ENCODE results near the gene BIRC6. TPM values are rescaled to one million over a fixed set of nuclear protein-coding genes. Genes with fewer than 3 reads are reported as not detected.

Gene BIRC6
- polyA plus RNA-seq, 2 of the 4 experiments (the other 2 are of a cell fraction) = 21.0 to 111 TPM

DNA sequence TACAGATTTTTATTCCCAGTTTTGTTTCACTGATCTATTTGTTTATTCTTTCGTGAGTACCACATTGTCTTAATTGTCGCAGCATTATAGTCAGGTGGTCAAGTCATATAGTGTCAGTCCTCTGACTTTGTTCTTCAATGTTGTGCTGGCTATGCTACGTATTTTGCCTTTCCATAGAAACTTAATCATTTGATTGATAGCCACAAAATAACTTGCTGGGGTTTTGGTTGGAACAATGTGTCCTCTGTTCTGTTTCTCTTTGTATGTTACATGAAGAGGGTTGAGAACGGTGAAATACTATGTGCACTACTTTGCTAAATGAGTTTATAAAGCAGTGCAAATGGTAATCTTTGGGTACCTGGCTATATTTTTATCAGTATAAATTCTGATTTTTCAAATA lies 206.1 kb downstream of the BIRC6 start:
- FAIRE-seq = no peak
- ChIA-PET POLR2A (no interaction called here), CTCF (no interaction called here)
- no peak for TF ChIP-seq TP53 (CRISPR knock-in tag; IDR thresholded peaks at IDR 0.05)
- TF ChIP-seq JUNB (IDR thresholded peaks at IDR 0.05) = no peak
- no peak for TF ChIP-seq GATA3 (IDR thresholded peaks at IDR 0.05; ENCODE audit: borderline replicate concordance)
- no peak for TF ChIP-seq ESRRA (IDR thresholded peaks at IDR 0.05; ENCODE audit: borderline replicate concordance, low read length)
- TF ChIP-seq RARB (CRISPR knock-in tag; IDR thresholded peaks at IDR 0.05) = no peak
- no peak for TF ChIP-seq CBX8 (IDR thresholded peaks at IDR 0.05)
- no peak for TF ChIP-seq RNF2 (IDR thresholded peaks at IDR 0.05; ENCODE audit: borderline replicate concordance, low read depth)
- TF ChIP-seq RFX5 (IDR thresholded peaks at IDR 0.05) = no peak
- TF ChIP-seq, protein P1, sequence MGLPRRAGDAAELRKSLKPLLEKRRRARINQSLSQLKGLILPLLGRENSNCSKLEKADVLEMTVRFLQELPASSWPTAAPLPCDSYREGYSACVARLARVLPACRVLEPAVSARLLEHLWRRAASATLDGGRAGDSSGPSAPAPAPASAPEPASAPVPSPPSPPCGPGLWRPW (IDR thresholded peaks at IDR 0.05) = no peak
- TF ChIP-seq NR3C1 (IDR thresholded peaks at IDR 0.05) = no peak
- TF ChIP-seq HOXB5 (CRISPR knock-in tag; IDR thresholded peaks at IDR 0.05) = no peak
- TF ChIP-seq MAFK (IDR thresholded peaks at IDR 0.05; ENCODE audit: partially characterized antibody) = no peak
- no peak for TF ChIP-seq NPAS2 (CRISPR knock-in tag; IDR thresholded peaks at IDR 0.05; ENCODE audit: borderline replicate concordance)
- TF ChIP-seq ZC3H11A (IDR thresholded peaks at IDR 0.05) = no peak
- TF ChIP-seq, protein P2, sequence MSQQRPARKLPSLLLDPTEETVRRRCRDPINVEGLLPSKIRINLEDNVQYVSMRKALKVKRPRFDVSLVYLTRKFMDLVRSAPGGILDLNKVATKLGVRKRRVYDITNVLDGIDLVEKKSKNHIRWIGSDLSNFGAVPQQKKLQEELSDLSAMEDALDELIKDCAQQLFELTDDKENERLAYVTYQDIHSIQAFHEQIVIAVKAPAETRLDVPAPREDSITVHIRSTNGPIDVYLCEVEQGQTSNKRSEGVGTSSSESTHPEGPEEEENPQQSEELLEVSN (IDR thresholded peaks at IDR 0.05; ENCODE audit: borderline replicate concordance, low read depth) = no peak
- TF ChIP-seq, protein P3, sequence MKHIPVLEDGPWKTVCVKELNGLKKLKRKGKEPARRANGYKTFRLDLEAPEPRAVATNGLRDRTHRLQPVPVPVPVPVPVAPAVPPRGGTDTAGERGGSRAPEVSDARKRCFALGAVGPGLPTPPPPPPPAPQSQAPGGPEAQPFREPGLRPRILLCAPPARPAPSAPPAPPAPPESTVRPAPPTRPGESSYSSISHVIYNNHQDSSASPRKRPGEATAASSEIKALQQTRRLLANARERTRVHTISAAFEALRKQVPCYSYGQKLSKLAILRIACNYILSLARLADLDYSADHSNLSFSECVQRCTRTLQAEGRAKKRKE (CRISPR knock-in tag; IDR thresholded peaks at IDR 0.05; ENCODE audit: low read depth) = no peak
- TF ChIP-seq HOXA7 (CRISPR knock-in tag; IDR thresholded peaks at IDR 0.05) = no peak
- no peak for TF ChIP-seq CHD2 (IDR thresholded peaks at IDR 0.05; ENCODE audit: low read length, partially characterized antibody)
- no peak for TF ChIP-seq POLR2AphosphoS2 (conservative IDR thresholded peaks at IDR 0.05; ENCODE audit: low read length)
- no peak for TF ChIP-seq RAD21 (conservative IDR thresholded peaks at IDR 0.05 in 1 of 2, IDR thresholded peaks at IDR 0.05 in 1 of 2)
- Histone ChIP-seq H3K4me3 (no peak overlapping the region), H3K9me3 (peaks cover 23% of the 10 kb centered on the region), H3K27ac (no peak overlapping the region), H3K4me2 (no peak overlapping the region), H3K4me1 (peaks cover 4% of the 10 kb centered on the region; the same call in 1 of the 3 replicates)
- WGBS (ENCODE audit: missing lambda C conversion rate) = 97% methylated on average over 4 of the region's 4 CpGs
- no peak for ATAC-seq
- DNase-seq (ENCODE audit: low read depth in 1 of 2, low spot score in 1 of 2) = no peak

DNA sequence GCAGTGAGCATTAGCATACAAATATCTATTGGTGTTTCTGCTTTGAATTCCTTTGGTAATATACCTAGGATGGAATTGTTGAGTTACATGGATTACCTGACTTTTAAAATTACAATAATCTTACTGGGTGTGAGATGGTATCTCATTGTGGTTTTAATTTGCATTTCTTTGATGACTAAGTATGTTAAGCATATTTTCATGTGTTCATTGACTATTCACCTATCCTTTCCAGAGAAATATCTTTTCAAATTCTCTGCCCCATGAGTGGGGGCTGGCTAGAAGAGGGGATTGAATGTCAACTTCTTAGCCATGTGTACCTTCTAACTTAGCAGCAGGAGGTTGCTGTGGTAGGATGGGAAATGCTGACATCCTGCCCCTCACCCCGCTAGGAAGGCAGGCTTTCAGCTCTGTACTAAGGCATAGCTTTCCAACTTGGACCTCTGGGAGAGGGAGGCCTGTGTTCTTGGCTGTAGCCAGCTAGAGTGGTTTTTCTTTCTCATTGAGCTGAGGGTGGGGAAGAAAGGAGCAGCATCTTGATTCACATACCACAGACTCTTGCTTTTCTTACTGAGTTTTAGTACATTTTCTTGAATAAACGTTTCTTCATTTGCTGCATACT lies 207.7 kb downstream of the BIRC6 start:
- DNase-seq (ENCODE audit: low read depth in 1 of 2, low spot score in 1 of 2) = no peak
- 93% methylated on average over 2 of the region's 2 CpGs for WGBS (ENCODE audit: missing lambda C conversion rate)
- Histone ChIP-seq H3K4me3 (no peak overlapping the region), H3K4me2 (no peak overlapping the region), H3K4me1 (peaks cover 4% of the 10 kb centered on the region; the same call in 1 of the 3 replicates), H3K27ac (no peak overlapping the region), H3K9me3 (peaks cover 23% of the 10 kb centered on the region)
- no peak for ATAC-seq
- TF ChIP-seq NPAS2 (CRISPR knock-in tag; IDR thresholded peaks at IDR 0.05; ENCODE audit: borderline replicate concordance) = no peak
- TF ChIP-seq, protein P4, sequence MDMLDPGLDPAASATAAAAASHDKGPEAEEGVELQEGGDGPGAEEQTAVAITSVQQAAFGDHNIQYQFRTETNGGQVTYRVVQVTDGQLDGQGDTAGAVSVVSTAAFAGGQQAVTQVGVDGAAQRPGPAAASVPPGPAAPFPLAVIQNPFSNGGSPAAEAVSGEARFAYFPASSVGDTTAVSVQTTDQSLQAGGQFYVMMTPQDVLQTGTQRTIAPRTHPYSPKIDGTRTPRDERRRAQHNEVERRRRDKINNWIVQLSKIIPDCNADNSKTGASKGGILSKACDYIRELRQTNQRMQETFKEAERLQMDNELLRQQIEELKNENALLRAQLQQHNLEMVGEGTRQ (IDR thresholded peaks at IDR 0.05) = no peak
- TF ChIP-seq CHD2 (IDR thresholded peaks at IDR 0.05; ENCODE audit: low read length, partially characterized antibody) = no peak
- TF ChIP-seq POLR2A (IDR thresholded peaks at IDR 0.05; ENCODE audit: low read length) = no peak
- TF ChIP-seq, protein P3 (CRISPR knock-in tag; IDR thresholded peaks at IDR 0.05; ENCODE audit: low read depth) = no peak
- TF ChIP-seq ZFP36 (IDR thresholded peaks at IDR 0.05; ENCODE audit: borderline replicate concordance, partially characterized antibody) = no peak
- ChIA-PET CTCF (interaction anchor here (0.7 to 1.1 kb wide), 3 partner anchors 9 to 13 kb away, joined by 3 read pairs; no protein-coding TSS in a partner anchor), POLR2A (no interaction called here)
- no peak for FAIRE-seq
